GM12873 (cell line): ENCODE data around the gene GPC6.

Experiments used
- CTCF ChIP-seq: IDR thresholded peaks from 2 replicates; pipeline ENCODE4 v1.5.1; 2012; ENCODE audit warnings: low read depth, mild to moderate bottlenecking, moderate library complexity, low read length, control low read depth; ENCODE audit not compliant: insufficient read depth; ENCODE audit errors: missing control alignments

Gene GPC6

GRCh38 chr13:94345374-94346195 is 1119.0 kb downstream of the GPC6 start:
- TF ChIP-seq CTCF = peak; percentile 14

- no peak for TF ChIP-seq CTCF
Observed at GRCh38 chr13:94346261-94347019, 1119.8 kb downstream of the GPC6 start.

GRCh38 chr13:94351292-94351990 is 1124.8 kb downstream of the GPC6 start:
- no peak for TF ChIP-seq CTCF

- TF ChIP-seq CTCF = no peak
Observed at GRCh38 chr13:94352057-94352456, 1125.5 kb downstream of the GPC6 start.

GRCh38 chr13:94353167-94353710 is 1126.6 kb downstream of the GPC6 start:
- TF ChIP-seq CTCF = no peak

- no peak for TF ChIP-seq CTCF
Observed at GRCh38 chr13:94359875-94360274, 1133.3 kb downstream of the GPC6 start.
